ENCODE measurements around the gene LRRC45.

Gene LRRC45

DNA sequence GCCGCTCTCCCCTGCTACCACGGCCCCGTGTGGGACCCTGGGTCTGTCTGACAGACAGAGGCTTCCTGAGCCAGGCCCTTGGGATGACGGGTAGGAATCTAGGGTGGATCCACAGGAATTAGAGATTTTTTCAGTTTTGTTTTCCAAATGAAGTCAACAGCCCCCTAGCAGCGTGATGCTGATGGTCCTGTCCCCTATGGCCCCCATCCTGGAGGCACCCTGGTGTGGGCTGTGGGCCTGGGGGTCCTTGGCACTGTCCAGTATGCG, 15.9 kb upstream of the LRRC45 start:
- in situ Hi-C loops (cut with MboI; ENCODE audit: low sequenced_read_pairs), result no loop called here

DNA sequence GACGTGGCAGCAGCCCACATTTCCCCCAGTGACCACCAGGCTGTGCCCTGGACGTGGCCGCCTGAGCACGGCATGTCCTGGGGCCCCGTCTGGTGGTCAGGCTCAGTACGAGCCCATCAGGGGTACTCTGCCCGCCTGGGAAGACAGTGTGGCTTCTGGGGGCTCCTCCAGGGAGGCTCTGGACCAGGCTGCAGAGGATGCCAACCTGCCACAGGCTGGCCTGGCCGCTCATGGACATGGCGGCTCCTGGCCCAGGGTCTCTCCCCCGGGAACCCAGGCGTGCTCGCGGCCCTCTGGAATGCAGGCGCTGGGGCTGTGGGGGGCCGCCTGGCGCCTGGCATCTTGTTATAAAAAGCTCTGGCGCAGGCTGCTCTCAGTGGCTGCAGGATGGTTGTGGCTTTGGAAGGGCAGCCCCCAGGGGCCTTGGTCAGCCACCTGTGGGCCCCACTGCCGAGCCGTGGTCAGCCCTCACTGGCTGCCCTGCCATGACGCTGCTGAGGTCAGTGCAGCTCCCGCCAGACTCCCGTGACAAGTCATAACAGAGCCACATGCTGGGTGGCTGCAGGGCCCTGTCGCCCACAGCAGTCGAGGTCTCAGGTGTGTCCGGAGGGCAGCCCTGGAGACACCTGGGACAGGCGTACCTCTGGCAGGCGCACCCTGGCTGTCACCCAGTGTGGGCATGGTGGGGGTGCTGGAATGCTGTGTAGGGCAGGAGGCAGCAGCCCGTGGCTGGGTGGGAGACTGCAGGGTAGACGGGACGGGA, 15.4 kb upstream of the LRRC45 start:
- in situ Hi-C loops (cut with MboI; ENCODE audit: low sequenced_read_pairs), result no loop called here

DNA sequence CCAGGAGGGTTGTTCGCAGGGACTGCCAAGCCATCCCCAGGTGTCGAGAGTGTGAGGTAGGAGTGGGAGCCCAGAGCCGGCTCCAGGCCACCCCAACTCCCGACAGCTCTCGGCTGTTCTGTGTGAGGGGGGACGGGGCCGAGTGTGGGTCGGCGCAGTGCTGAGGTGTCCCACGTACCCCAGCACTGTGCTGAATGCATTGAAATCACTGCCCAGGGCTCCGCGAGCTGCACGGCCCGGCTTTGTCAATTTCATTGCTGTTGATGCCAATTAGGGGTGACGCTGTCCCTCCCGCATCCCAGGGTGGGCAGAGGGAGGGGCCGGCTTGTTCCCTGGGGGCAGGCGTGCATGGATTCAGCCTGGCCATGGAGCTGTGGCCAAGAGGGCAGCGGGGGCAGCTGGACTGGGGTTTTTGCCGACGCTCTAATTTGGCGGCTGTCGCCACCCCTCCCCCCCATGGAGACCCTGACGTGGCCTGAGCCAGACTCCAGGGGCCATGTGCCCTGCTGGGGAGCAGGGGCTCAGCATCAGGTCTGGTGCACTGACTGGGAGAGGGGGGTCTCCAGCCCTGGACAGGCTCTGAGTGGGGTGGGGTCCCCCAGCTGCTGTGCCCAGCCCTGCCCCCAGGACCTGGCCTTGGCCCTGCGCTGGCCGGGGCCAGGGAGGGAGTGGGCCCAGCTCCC, 14.7 kb upstream of the LRRC45 start:
- in situ Hi-C loops (cut with MboI; ENCODE audit: low sequenced_read_pairs), result no loop called here

- in situ Hi-C loops (cut with MboI; ENCODE audit: low sequenced_read_pairs), result no loop called here
Observed at GRCh38 chr17:82008941-82009405, 14.1 kb upstream of the LRRC45 start.

- in situ Hi-C loops (cut with MboI; ENCODE audit: low sequenced_read_pairs), result no loop called here
Observed at GRCh38 chr17:82009413-82009812, 13.7 kb upstream of the LRRC45 start.

GRCh38 chr17:82010575-82011525, 12.3 kb upstream of the LRRC45 start:
- in situ Hi-C loops (cut with MboI; ENCODE audit: low sequenced_read_pairs), result no loop called here

- in situ Hi-C loops (cut with MboI; ENCODE audit: low sequenced_read_pairs), result no loop called here
Observed at GRCh38 chr17:82011617-82012187, 11.4 kb upstream of the LRRC45 start.

DNA sequence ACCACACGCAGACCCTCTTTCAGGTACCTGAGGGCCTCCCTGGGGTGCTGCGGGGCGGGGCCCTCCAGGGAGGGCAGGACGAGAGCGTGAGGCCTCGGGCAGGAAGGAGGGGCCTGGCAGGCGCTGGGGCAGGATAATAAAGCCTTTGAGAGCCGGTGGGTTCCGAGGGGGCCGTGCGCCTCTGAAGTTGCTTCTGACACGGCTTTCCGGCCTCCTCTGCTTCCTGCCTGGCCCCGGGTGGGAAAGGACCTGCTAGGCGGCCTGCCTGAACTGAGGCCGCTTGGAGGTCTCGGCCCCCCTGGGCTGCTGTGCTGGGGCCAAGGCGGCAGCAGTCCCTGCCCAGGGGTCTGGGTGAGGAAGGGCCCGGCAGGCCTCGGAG, 10.9 kb upstream of the LRRC45 start:
- in situ Hi-C loops (cut with MboI; ENCODE audit: low sequenced_read_pairs), result no loop called here

- in situ Hi-C loops (cut with MboI; ENCODE audit: low sequenced_read_pairs), result no loop called here
Observed at GRCh38 chr17:82012640-82013295, 10.3 kb upstream of the LRRC45 start.

GRCh38 chr17:82013341-82013740, 9.8 kb upstream of the LRRC45 start:
- in situ Hi-C loops (cut with MboI; ENCODE audit: low sequenced_read_pairs), result no loop called here

GRCh38 chr17:82013772-82014321, 9.3 kb upstream of the LRRC45 start:
- in situ Hi-C loops (cut with MboI; ENCODE audit: low sequenced_read_pairs), result no loop called here

DNA sequence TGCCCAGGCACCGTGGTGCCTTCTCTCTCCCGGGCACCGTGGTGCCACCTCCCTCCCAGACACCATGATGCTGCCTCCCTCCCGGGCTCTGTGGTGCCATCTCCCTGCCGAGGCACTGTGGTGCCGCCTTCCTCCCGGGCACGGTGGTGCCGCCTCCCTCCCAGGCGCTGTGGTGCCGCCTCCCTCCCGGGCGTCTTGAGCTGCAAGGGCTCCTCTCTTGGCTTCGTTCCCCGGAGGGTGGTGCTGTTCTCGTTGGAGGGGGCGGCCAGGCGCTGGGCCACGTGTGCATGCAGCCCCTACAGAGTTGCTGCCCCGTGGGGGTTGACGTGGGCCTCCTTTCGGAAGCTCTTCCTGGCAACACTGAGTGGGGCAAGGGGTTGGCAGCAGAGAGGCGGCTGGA, 8.7 kb upstream of the LRRC45 start:
- in situ Hi-C loops (cut with MboI; ENCODE audit: low sequenced_read_pairs), result no loop called here

DNA sequence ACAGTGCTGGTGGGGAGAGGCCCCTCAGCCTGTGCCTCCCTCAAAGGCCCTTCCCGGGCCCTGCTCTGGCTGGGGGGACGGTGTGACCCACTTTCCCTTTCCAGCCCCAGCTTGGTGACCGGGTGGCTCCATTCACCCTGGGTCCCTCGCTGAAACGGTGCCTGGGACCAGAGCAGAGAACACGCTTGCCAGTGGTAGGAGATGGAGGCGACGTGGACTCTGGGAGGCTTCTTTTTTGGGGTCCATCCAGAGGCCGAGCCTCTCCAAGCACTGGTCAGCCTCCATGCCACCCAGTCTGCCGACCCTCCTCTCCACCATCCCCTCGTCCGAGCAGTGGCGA, 8.2 kb upstream of the LRRC45 start:
- in situ Hi-C loops (cut with MboI; ENCODE audit: low sequenced_read_pairs), result no loop called here

DNA sequence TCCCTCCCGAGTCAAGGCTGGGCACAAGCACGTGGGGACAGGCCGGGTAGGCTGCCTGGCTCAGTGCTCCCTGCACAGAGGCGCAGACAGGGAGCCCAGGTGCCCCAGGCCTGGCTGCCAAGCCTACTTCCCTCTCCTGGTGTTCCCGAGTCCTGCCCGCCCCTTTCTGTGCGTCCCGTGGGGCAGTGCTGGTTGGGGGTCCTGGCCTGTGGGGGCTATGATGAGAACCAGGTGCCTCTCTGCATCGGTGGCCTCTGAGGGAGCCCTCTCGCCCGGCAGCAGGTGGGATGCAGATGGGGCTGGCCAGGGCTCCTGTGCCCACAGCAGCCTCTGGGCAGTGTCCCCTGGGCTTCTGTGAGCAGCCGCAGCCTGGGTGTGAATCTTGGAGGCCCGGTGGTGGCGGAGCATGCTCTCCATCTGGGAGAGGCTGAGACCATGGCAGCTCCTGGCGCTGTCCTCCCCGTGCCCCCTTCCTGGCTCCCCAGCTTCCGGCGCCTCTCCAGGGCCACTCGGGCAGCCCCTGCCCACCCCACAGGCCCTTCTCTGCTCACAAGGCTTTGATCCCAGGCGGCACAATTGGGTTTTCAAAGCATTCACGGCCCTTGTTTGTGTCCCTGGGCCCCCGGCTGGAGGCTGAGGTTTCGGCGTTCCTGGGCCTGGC, 7.7 kb upstream of the LRRC45 start:
- in situ Hi-C loops (cut with MboI; ENCODE audit: low sequenced_read_pairs), result no loop called here

- in situ Hi-C loops (cut with MboI; ENCODE audit: low sequenced_read_pairs), result no loop called here
Observed at GRCh38 chr17:82016061-82016874, 6.8 kb upstream of the LRRC45 start.

DNA sequence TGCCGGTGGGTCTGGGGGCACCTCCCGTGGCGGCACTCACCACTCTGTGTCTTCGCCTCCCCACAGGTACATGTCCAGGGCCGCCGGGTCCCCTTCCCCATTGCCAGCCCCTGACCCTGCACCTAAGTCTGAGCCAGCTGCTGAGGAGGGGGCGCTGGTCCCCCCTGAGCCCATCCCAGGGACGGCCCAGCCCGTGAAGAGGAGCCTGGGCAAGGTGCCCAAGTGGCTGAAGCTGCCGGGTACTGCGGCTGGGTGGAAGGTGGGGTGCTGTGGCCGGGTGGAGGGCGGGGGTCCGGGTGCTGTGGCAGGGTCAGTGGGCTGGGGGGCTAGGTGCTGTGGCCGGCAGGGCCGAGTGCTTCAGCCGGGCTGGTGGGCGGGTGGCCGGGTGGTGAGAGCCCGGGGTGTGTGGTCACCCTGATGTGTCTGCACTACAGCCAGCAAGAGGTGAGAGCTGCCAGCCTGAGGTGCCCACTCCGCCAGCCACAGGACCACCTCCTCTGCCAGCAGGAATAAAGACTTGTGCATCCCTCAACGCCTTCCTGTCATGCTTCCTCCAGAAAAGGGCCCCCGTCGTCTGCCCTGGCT, 6.1 kb upstream of the LRRC45 start:
- in situ Hi-C loops (cut with MboI; ENCODE audit: low sequenced_read_pairs), result no loop called here

DNA sequence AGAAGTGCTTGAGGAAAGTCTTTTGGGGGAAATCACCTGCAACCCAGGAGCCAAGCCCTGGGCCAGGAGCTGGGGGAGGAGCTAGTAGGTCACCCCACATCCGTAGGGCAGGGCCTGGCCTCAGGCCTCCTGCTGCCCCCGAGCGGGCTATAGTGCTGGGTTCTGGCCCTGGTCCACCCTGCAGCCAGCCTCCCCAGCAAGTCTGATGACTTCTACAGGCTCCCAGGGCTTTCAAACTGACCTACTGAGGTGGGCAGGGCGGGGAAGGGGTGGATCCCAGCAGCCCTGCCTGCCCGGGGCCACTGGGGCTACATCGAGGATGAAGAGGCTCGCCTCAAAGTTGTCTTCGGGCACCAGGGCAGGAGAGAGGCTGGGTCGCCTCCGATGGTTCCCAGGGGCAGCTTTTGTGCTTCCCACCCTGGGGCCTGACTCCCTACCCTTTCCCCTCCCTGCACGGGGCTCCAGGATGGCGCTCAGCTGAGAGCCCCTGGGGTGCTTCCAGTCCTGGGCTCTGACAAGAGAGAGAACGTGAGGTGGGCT, 5.4 kb upstream of the LRRC45 start:
- in situ Hi-C loops (cut with MboI; ENCODE audit: low sequenced_read_pairs), result no loop called here

- in situ Hi-C loops (cut with MboI; ENCODE audit: low sequenced_read_pairs), result no loop called here
Observed at GRCh38 chr17:82018152-82018988, 4.7 kb upstream of the LRRC45 start.

Measured in hTERT RPE-1 (cell line).